ENCODE results near the gene KCNQ5.

DNA sequence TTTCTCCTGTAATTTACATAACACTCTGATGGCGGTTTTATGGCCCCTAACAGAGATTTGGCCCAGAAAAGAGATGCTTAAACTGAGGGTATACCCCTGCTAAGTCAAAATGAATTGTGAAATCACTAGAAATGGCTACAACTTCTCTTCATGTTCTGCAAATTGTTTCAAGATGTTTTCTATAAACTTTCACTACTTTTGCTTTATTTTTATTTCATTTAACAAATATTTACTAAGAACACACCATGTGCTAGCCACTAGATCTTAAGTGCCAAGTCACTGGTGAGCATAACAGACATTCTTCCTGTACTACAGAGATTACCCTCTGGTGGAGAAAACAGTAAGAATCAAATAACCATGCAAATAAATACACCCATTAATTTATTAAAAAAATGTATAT is 87.6 kb downstream of the KCNQ5 start:
- TF ChIP-seq, protein P1, sequence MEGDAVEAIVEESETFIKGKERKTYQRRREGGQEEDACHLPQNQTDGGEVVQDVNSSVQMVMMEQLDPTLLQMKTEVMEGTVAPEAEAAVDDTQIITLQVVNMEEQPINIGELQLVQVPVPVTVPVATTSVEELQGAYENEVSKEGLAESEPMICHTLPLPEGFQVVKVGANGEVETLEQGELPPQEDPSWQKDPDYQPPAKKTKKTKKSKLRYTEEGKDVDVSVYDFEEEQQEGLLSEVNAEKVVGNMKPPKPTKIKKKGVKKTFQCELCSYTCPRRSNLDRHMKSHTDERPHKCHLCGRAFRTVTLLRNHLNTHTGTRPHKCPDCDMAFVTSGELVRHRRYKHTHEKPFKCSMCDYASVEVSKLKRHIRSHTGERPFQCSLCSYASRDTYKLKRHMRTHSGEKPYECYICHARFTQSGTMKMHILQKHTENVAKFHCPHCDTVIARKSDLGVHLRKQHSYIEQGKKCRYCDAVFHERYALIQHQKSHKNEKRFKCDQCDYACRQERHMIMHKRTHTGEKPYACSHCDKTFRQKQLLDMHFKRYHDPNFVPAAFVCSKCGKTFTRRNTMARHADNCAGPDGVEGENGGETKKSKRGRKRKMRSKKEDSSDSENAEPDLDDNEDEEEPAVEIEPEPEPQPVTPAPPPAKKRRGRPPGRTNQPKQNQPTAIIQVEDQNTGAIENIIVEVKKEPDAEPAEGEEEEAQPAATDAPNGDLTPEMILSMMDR (IDR thresholded peaks at IDR 0.05): no peak
- TF ChIP-seq POLR2A (IDR thresholded peaks at IDR 0.05): no peak
- no peak for TF ChIP-seq POLR2AphosphoS5 (IDR thresholded peaks at IDR 0.05)
